ENCODE measurements around the gene LAIR1. TPM values are rescaled to one million over a fixed set of nuclear protein-coding genes. Genes with fewer than 3 reads are reported as not detected.
"Not testable (repeated sequence)": the region's sequence is repeated elsewhere in the genome, so short reads cannot be mapped to it uniquely, and the experiment has no call there.

Gene LAIR1
- polyA plus RNA-seq, 1 experiment, result not detected

DNA sequence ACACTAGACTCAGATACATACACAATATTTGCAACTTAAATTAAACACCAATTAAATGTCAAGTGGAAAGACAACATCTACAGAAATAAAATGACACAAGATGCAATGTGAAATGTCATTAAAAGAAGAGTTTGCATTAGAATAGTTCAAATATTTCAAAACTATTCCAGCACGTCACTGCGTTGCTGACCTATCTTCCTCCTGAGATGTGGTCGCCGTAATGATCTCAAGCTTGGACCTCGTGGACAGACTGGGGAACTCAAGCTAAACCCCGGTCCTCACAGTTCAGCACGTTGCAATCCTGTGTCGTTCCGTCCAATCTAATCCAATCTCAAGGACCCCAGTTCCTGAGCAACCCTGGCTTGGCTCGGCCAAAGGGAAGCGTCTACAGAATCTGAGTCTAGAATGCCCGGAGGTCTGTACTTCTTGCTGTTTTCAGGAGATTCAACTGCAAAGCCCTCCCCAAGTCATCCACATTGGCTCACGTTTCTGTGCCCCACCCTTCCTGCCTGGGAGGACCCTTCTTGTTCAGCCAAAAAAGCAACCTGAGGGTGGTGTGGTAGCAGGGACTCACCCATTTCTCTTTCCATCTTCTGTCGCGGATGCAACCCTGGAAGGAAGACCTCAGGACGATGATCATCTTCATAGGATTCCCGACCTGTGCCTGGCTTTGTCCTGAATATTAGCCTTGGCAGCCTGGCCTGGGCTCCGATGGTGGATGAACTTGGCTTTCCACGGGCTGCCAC is 5.1 kb upstream of the LAIR1 start:
- POLR2A ChIA-PET, CTCF ChIA-PET: not testable (repeated sequence)

GRCh38 chr19:54369082-54369687 is 4.5 kb upstream of the LAIR1 start:
- Histone ChIP-seq H3K27me3 (ENCODE audit: control insufficient read depth, insufficient read depth, low read length) (no peaks in the 10 kb centered on the region), H3K4me3 (ENCODE audit: low read depth, low read length) (no peak overlapping the region), H3K36me3 (ENCODE audit: control insufficient read depth, insufficient read depth, low read length) (no peaks in the 10 kb centered on the region)
- no peak for DNase-seq (ENCODE audit: low read depth)
- no peak for TF ChIP-seq CTCF (IDR thresholded peaks at IDR 0.05; ENCODE audit: insufficient read depth, low read depth, low read length)
- POLR2A ChIA-PET, result no interaction called here
- CTCF ChIA-PET, result no interaction called here

More for the DNA sequence above, 5.1 kb upstream of the LAIR1 start:
- H3K4me3 ChIP-seq (ENCODE audit: low read depth, low read length); DNase-seq (ENCODE audit: low read depth); H3K36me3 ChIP-seq (ENCODE audit: control insufficient read depth, insufficient read depth, low read length); H3K27me3 ChIP-seq (ENCODE audit: control insufficient read depth, insufficient read depth, low read length): not testable (repeated sequence)

DNA sequence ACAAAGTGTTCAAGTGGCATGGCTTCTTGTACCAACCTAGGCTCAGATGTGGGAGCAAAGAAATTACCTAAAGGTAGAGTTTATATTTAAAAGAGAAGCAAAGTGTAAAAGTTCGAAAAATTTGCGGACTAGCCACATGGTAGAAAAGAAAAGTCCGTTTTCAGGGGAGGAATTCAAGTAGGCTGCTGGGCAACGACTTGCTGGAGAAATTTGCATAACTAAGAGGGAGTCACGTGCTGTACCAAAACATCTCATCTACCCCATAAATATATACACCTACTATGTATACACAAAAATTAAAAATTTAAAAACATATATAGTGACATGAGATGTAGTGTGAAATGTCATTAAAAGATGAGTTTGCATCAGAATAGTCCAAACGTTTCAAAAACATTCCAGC is 2.1 kb upstream of the LAIR1 start:
- ChIA-PET POLR2A (no interaction called here), CTCF (no interaction called here)
- Histone ChIP-seq H3K4me3 (ENCODE audit: low read depth, low read length) (no peak overlapping the region), H3K36me3 (ENCODE audit: control insufficient read depth, insufficient read depth, low read length) (no peaks in the 10 kb centered on the region), H3K27me3 (ENCODE audit: control insufficient read depth, insufficient read depth, low read length) (no peaks in the 10 kb centered on the region)
- no peak for DNase-seq (ENCODE audit: low read depth)
- no peak for TF ChIP-seq CTCF (IDR thresholded peaks at IDR 0.05; ENCODE audit: insufficient read depth, low read depth, low read length)

- DNase-seq (ENCODE audit: low read depth); H3K27me3 ChIP-seq (ENCODE audit: control insufficient read depth, insufficient read depth, low read length); POLR2A ChIA-PET; CTCF ChIA-PET; H3K36me3 ChIP-seq (ENCODE audit: control insufficient read depth, insufficient read depth, low read length); H3K4me3 ChIP-seq (ENCODE audit: low read depth, low read length): not testable (repeated sequence)
Observed at GRCh38 chr19:54365798-54366197, 1.1 kb upstream of the LAIR1 start.

DNA sequence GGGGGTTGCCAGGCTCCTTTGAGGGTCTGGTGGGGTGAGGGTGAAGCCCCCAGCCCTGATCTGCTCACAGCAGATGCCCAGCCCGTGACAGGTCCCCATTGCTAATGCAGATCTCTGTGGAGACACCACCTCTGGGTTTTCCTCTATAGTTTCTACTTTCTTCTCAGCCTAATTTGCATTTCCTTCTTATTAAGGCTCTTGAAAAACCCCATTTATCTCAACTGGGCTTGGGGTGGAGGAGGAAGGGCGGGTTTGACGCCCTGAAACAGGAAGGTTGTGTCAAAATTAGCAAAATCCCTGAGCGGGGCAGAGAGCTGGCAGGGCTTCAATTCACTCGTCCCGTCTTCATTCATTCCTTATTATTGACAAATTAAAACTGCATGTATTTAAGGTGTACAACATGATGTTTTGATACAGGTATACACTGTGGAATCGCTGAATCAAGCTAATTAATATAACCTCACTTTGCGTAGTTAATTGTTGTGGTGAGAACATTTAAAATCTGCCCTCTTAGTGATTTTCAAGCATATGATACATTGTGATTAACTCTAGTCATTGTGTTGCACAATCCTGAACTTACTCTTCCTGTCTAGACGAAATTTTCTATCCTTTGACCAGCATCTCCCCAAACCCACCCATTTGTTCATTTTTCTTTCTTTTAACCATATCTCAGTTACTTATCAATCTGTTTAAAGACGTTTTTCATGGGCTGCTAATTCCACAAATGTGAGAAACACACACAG is 2.9 kb downstream of the LAIR1 start:
- H3K36me3 ChIP-seq (ENCODE audit: control insufficient read depth, insufficient read depth, low read length); DNase-seq (ENCODE audit: low read depth); CTCF ChIA-PET; H3K27me3 ChIP-seq (ENCODE audit: control insufficient read depth, insufficient read depth, low read length); H3K4me3 ChIP-seq (ENCODE audit: low read depth, low read length); POLR2A ChIA-PET: not testable (repeated sequence)

DNA sequence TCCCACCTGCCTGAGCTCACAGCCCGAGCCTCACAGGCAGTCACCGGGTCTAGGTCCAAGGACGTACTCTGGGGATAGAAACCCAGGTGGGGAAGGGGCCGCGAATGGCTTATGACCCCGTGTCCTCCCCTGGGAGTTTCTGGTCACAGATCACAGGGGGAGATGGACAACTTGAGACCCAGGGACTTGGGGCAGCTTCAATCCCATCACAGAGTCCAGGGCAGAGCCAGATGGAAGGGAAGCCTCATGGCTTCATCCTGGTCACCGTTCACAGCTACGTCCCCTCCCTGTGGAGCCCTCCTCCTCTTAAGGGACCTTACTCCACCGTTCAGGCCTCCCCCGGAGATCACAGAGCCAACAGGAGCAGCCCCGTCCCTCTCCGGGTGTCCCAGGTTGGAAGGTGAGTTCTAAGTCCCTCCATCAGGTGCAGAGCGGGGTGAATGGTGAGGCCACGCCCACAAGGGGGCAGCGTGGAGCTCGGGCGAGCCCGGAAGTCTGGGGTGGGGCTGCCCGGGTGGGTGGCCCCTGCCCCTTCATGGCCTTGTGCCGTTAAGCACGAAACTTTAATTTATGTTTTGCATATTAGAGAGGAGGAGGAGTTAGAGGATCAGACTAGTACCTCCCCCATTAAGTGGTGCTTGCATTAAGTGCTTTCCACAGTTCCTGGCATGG is 5.4 kb downstream of the LAIR1 start:
- POLR2A ChIA-PET; H3K27me3 ChIP-seq (ENCODE audit: control insufficient read depth, insufficient read depth, low read length); CTCF ChIA-PET; H3K36me3 ChIP-seq (ENCODE audit: control insufficient read depth, insufficient read depth, low read length); H3K4me3 ChIP-seq (ENCODE audit: low read depth, low read length); DNase-seq (ENCODE audit: low read depth): not testable (repeated sequence)

GRCh38 chr19:54357381-54357780 is 7.3 kb downstream of the LAIR1 start:
- Histone ChIP-seq H3K36me3 (ENCODE audit: control insufficient read depth, insufficient read depth, low read length) (no peaks in the 10 kb centered on the region), H3K4me3 (ENCODE audit: low read depth, low read length) (no peak overlapping the region), H3K27me3 (ENCODE audit: control insufficient read depth, insufficient read depth, low read length) (no peaks in the 10 kb centered on the region)
- no peak for DNase-seq (ENCODE audit: low read depth)
- no peak for TF ChIP-seq CTCF (IDR thresholded peaks at IDR 0.05; ENCODE audit: insufficient read depth, low read depth, low read length)
- POLR2A ChIA-PET, result no interaction called here
- CTCF ChIA-PET, result no interaction called here

All from BJ (cell line).